ENCODE results near the gene IFT88. TPM values are rescaled to one million over a fixed set of nuclear protein-coding genes. Genes with fewer than 3 reads are reported as not detected.

The IFT88 gene
- total and polyA plus RNA-seq, 2 of the 8 experiments (the other 6 are each of a cell fraction or from before 2014, with no cell fraction given): 1.7 to 5.8 TPM

DNA sequence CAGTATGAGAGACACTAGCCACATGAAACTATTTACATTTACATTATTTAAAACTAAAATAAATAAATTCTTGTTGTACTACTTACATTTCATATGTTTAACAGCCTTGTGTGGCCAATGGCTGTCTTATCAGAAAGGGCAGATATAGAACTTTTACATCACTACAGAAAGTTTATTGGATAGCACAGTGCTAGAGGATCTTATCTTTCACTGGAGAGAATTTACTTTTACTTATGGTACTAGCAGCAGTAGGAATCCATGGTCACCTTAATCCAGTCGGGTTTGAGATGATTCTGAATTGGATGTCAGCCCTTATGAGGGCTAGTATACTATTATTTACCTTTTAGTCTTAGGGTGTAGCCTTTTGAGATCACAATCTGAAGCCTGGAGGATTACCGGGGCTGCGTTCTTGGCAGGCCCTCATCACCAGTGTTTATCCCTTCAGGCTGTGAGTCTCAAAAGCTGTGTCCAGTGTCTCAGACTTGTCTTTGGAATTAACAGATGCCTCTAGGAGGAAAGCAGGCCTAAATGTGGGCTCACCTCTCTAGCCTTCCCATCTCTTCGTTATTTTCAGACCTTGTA is 21.7 kb downstream of the IFT88 start:
- H3K4me2 ChIP-seq (ENCODE audit: insufficient read depth in 1 of 2, low read depth in 2 of 2, low read length in 2 of 2): no peak overlapping the region
- FAIRE-seq: no peak
- no peak overlapping the region for H3K14ac ChIP-seq (ENCODE audit: insufficient read length)

More for the DNA sequence above, 21.7 kb downstream of the IFT88 start:
- no peak for DNase-seq (ENCODE audit: low read depth in 1 of 2, low spot score in 2 of 2)
- no peaks in the 10 kb centered on the region for H3K23me2 ChIP-seq (ENCODE audit: low read depth, low read length)
- no peak overlapping the region for H2BK5ac ChIP-seq (ENCODE audit: low read depth, low read length)
- no peak overlapping the region for H4K8ac ChIP-seq (ENCODE audit: extremely low read depth, insufficient read depth, low read length)
- H3K27ac ChIP-seq (ENCODE audit: low read depth, low read length): no peak overlapping the region
- no peak overlapping the region for H3K9ac ChIP-seq (replicated peaks in 1 of 4; ENCODE audit: extremely low read depth in 1 of 4, low read depth in 3 of 4, low read length in 3 of 4)
- no peaks in the 10 kb centered on the region for H3K79me1 ChIP-seq (ENCODE audit: low read depth, low read length)
- no peaks in the 10 kb centered on the region; a peak in 1 of 4 replicates for H3K9me3 ChIP-seq (ENCODE audit: insufficient read depth in 2 of 2, low read depth in 1 of 2, low read length in 1 of 2)
- no peak overlapping the region for H3K18ac ChIP-seq (ENCODE audit: extremely low read depth, low read length)
- no peak overlapping the region for H3K23ac ChIP-seq (ENCODE audit: insufficient read length)
- no peak overlapping the region for H2BK12ac ChIP-seq (ENCODE audit: low read depth, low read length)
- no peak overlapping the region for H4K5ac ChIP-seq (ENCODE audit: insufficient read length, low read depth, low read length)
- H3K36me3 ChIP-seq (ENCODE audit: control insufficient read depth in 2 of 4, insufficient read depth in 4 of 4, low read length in 3 of 4): peaks cover 0 to 6% (median 2%) of the 10 kb centered on the region in 4 experiments; a peak in 2 of 8 replicates
- CTCF ChIA-PET (ENCODE audit: partially characterized antibody): interaction anchor here (1.2 kb wide), 1 partner anchor 15 kb away, joined by 3 read pairs; no protein-coding TSS in a partner anchor
- no peaks in the 10 kb centered on the region for H3K79me2 ChIP-seq (ENCODE audit: control insufficient read depth in 1 of 2, insufficient read depth in 2 of 2, low read length in 2 of 2)
- no peak overlapping the region for H4K91ac ChIP-seq (replicated peaks; ENCODE audit: insufficient read length, low read length)
- no peaks in the 10 kb centered on the region for H3K4me1 ChIP-seq (replicated peaks in 1 of 4; ENCODE audit: control insufficient read depth in 3 of 4, insufficient read depth in 4 of 4, low read length in 3 of 4)
- H2AK5ac ChIP-seq (ENCODE audit: low read depth, low read length): no peak overlapping the region
- 89% methylated on average over 4 of the region's 4 CpGs; no CpG with 5 or more reads in 1 of the 2 experiments for WGBS, 2 experiments (ENCODE audit: extremely low coverage in 1 of 2, insufficient coverage in 1 of 2, insufficient read length in 1 of 2, insufficient replicate concordance in 2 of 2, low coverage in 1 of 2, low lambda C conversion rate in 2 of 2, missing lambda C conversion rate in 1 of 2)
- no peak overlapping the region for H2BK20ac ChIP-seq (ENCODE audit: low read length)
- no peaks in the 10 kb centered on the region for H4K20me1 ChIP-seq (replicated peaks in 1 of 2; ENCODE audit: control insufficient read depth in 1 of 2, insufficient read depth in 2 of 2, low read length in 2 of 2)
- no peak overlapping the region for H2BK15ac ChIP-seq (ENCODE audit: low read length)
- POLR2A ChIA-PET (ENCODE audit: partially characterized antibody): no interaction called here
- H2AFZ ChIP-seq (ENCODE audit: low read length): no peak overlapping the region
- H3K27me3 ChIP-seq (replicated peaks in 1 of 4; ENCODE audit: control insufficient read depth in 3 of 4, extremely low read depth in 1 of 4, insufficient read depth in 3 of 4, low read length in 3 of 4): peaks cover 0 to 1% (median 0%) of the 10 kb centered on the region in 4 experiments; a peak in 1 of 7 replicates
- no peak for TF ChIP-seq TCF12 (IDR thresholded peaks at IDR 0.05; ENCODE audit: low read depth, low read length)
- TF ChIP-seq, protein P1, sequence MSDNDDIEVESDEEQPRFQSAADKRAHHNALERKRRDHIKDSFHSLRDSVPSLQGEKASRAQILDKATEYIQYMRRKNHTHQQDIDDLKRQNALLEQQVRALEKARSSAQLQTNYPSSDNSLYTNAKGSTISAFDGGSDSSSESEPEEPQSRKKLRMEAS (IDR thresholded peaks at IDR 0.05): no peak
- TF ChIP-seq ASH2L (IDR thresholded peaks at IDR 0.05; ENCODE audit: low read length): no peak
- no peak for TF ChIP-seq GTF2F1 (IDR thresholded peaks at IDR 0.05; ENCODE audit: borderline replicate concordance, low read depth, low read length)
- no peak overlapping the region for H3K4ac ChIP-seq (replicated peaks; ENCODE audit: insufficient read length, low read depth, low read length)
- no peak overlapping the region for H3K56ac ChIP-seq (replicated peaks; ENCODE audit: insufficient read length, low read depth, low read length)
- no peak overlapping the region for H3K4me3 ChIP-seq (ENCODE audit: extremely low read depth in 1 of 4, insufficient read depth in 2 of 4, low read depth in 3 of 4, low read length in 4 of 4)
- no peak overlapping the region for H2BK120ac ChIP-seq (replicated peaks; ENCODE audit: low read depth, low read length)

Data from H1 (cell line).